Kidney epithelial cell (primary cell): Measurements from ENCODE around the gene TWIST1. TPM values are rescaled to one million over a fixed set of nuclear protein-coding genes. Genes with fewer than 3 reads are reported as not detected.

Source experiments
- DNase-seq: peaks from one replicate; pipeline ENCODE4 v3.0.0-alpha.2; 2010; ENCODE audit warnings: low read depth
- H3K27me3 ChIP-seq: 2 replicates; pipeline ENCODE4 v1.6.0; 2011; ENCODE audit warnings: low read length; ENCODE audit not compliant: control insufficient read depth, insufficient read depth
- H3K36me3 ChIP-seq: 2 replicates; pipeline ENCODE4 v1.5.1; 2011; ENCODE audit warnings: low read length; ENCODE audit not compliant: control insufficient read depth, insufficient read depth
- H3K4me3 ChIP-seq: 2 replicates; pipeline ENCODE4 v1.5.1; 2011; ENCODE audit warnings: low read depth, mild to moderate bottlenecking, control low read depth, low read length
- CTCF ChIP-seq: IDR thresholded peaks from 2 replicates; pipeline ENCODE4 v1.5.1; 2011; ENCODE audit warnings: mild to moderate bottlenecking, moderate library complexity, low read length, control low read depth, inconsistent platforms; ENCODE audit not compliant: insufficient read depth, poor library complexity, severe bottlenecking
- total RNA-seq: library from RNA; depleted of rRNA; stranded (reverse); fragments of >200 nt; gene quantifications from 2 replicates; pipeline ENCODE4 v1.2.3, GENCODE V29; 2015

The TWIST1 gene
- total RNA-seq, 1 donor from 2014 or later = 6.3 TPM

- DNase-seq = no peak
- no peak for TF ChIP-seq CTCF
- Histone ChIP-seq H3K27me3 (peaks cover 77% of the 10 kb centered on the region), H3K36me3 (no peaks in the 10 kb centered on the region), H3K4me3 (no peak overlapping the region)
Measured at GRCh38 chr7:19110776-19111175, 6.7 kb downstream of the TWIST1 start.

DNA sequence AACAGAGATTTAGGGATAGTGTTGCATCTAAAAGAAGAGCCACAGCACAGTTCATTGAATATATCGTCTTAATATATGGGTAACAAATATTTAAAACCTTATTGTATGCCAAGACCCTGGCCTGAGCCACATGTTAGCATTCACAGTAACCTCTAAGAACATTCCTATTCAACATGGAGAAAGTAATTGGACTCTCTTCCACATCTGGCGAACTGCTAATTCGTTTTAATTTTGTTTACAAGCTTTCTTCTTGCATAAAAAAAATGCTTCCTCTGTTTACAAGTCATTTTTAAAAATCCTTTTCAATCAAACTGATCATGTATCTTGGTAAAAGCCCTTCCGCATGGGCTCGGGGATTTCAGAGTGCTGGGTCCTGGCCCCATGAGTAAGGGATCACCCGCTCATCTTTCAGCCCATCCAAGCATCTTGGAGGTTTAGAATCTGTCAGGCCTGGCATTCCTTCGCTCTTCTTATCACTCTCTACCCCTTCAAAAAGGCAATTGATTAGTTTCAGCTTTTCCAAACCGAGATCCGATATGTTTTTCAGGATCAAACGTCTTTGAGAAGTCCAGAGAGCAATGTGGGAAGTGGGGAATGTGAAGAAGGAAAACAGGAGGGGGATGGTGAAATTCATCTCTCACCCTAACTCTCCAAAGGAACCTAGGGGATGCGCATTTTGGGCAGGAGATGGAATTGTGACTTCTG, 7.3 kb downstream of the TWIST1 start:
- Histone ChIP-seq H3K27me3 (peaks cover 78% of the 10 kb centered on the region), H3K36me3 (no peaks in the 10 kb centered on the region), H3K4me3 (no peak overlapping the region)
- no peak for TF ChIP-seq CTCF
- no peak for DNase-seq

DNA sequence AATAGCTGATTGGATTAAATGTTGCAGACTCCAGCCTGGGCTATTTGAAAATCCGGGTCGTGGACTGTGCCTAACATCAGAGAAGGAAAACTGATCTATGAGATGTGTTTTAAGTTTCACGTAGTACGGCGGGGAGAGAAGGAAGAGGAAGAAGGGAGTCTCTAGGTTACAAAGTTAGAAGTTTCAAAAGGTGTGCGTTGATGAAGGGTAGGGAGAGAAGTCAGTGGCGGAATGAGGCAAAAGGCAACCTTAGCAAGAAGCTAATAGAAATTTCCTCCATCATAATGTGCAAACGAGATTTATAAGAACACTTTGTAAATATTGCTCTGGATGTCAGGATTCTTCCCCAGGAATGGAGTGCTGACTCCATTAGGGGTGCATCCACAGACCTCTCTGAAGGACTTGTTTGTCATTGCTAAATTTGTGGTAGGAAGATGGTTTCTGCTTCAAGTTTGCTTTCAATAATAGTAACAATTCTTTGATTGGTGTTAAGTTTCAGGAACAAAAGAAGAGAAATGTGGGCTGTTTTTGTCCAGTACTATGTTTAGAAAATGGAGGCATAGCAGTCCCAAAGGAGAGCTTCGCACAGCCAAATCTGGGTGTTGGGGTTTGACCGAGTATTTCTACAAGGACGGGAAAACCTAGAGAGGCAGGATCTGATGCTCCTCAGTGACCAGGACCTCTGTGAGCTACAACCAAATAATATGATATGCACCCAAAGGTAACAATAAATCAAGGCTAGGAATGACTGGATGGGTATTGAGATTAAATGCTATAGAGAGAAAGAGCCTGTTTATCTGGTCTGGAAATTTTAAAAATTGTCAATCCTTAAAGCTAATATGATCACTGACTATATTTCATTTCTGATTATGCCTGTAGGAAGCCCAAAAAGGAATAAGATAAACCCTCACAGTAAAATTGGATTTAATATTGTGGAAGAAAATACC, 8.2 kb downstream of the TWIST1 start:
- Histone ChIP-seq H3K36me3 (no peaks in the 10 kb centered on the region), H3K27me3 (peaks cover 86% of the 10 kb centered on the region), H3K4me3 (no peak overlapping the region)
- DNase-seq = no peak
- no peak for TF ChIP-seq CTCF

DNA sequence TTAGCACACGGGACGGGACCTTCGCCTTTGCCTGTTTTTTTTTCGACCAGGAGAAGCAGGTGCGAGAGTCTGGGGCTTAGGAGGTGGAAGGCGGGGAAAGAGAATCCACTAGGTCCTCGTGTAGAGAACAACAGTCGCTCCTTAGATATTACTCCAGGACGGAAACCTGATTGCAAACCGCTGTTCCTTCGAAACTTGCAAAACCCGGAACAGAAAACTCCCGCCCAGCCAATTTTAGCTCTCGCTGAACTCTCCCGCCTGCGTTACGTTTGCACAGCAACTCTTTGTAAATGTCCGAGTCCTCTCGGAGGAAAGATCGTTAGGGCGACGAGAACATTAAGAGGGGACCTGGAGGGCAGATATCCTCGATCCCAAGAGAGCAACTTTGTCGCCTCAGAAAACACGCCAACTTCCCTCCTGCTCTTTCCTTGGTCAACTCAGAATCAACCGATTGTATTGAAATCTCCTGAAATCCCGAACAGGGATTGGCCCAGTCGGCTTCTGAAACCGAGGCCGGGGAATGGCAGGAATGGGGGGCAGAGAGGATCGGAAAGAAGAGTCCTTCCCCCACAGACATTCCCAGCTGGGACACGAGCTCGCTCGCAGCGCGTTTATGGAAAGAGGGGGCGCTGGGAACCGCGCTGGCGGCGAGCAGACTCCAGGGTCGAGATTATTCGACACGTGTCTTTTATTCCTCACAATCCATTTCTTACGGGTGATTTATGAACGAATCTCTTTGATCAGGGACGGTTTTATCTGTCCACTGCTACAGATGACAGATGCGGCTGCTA, 9.9 kb downstream of the TWIST1 start:
- Histone ChIP-seq H3K27me3 (peaks cover 80% of the 10 kb centered on the region), H3K36me3 (no peaks in the 10 kb centered on the region), H3K4me3 (peak overlapping the region; percentile 6)
- no peak for DNase-seq
- no peak for TF ChIP-seq CTCF

GRCh38 chr7:19107081-19107355, 10.4 kb downstream of the TWIST1 start:
- no peaks in the 10 kb centered on the region for H3K36me3 ChIP-seq
- H3K4me3 ChIP-seq = no peak overlapping the region
- no peak for DNase-seq
- peaks cover 75% of the 10 kb centered on the region for H3K27me3 ChIP-seq
- TF ChIP-seq CTCF = no peak
